HG03175 (cell line): ENCODE measurements around the gene GJA8.
"Not testable (repeated sequence)": the region's sequence is repeated elsewhere in the genome, so short reads cannot be mapped to it uniquely, and the experiment has no call there.

Source experiments
- ATAC-seq: cut with Tn5 transposase; IDR thresholded peaks from one replicate; pipeline ENCODE4 v1.9.1; 2021; ENCODE audit warnings: mild to moderate bottlenecking, moderate library complexity; ENCODE audit not compliant: unreplicated experiment

GJA8 gene

DNA sequence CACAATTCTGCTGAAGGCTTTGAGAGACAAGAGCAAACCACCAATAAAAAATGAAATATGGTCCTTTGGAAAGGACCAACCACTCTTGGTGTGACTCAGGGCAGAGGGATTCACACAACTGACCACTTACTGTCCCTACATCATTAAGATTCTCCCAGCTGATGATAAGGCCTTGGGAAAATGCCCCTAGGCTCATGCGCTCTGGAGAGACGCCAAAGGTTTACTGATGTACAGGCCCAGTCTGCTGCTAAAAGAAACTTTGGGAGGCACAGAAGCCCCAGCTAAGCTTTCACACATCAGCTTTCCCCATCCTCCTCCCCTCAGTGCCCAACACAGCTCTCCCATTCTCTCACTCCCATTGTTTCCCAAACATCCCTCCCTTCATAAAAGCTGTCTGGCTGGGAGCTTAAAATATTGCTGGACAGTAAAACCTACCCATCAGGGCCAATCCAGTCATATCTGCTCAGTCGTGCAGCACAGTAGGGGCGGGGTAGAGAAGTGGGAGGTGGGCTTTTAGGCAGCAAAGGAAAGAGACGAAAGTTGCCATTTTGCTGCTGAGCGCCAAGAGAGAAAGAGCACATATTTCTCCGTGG, at the start of gene GJA8:
Gene GJA8, plus strand, starts transcription at position 543 of the 593 bp plus-strand sequence. CDS start 5,161 bp downstream, outside the sequence.
- no peak for ATAC-seq

DNA sequence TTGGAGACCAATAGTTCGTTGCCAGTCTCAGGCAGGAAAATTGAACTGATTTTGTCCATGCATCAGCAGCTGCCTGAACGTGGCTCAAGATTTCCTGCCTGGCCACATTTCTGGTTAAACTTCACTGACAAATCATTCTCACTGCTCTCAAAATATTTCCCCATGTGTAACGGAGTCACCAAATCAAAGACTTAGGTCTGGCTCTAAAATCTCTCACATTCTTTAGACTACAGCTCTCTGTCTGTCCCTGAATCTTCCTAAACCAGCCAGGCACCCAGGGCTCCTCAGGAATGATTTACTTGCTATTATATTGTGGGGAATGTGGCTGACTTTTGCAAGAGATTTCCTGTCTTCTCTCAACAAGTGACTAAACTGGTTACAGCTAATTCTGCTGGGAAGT, 49.2 kb upstream of the GJA8 start:
- no peak for ATAC-seq

DNA sequence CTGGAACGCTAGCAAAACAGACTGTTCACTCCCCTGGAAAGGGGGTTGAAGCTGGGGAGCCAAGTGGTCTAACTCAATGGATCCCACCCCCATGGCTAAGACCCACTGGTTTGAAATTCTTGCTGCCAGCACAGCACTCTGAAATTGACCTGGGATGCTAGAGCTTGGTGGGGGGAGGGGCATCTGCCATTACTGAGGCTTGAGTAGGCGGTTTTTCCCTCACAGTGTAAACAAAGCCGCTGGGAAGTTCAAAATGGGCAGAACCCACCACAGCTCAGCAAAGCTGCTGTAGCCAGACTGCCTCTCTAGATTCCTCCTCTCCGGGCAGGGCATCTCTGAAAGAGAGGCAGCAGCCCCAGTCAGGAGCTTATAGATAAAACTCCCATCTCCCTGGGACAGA, 47.6 kb upstream of the GJA8 start:
- not testable (repeated sequence) for ATAC-seq

DNA sequence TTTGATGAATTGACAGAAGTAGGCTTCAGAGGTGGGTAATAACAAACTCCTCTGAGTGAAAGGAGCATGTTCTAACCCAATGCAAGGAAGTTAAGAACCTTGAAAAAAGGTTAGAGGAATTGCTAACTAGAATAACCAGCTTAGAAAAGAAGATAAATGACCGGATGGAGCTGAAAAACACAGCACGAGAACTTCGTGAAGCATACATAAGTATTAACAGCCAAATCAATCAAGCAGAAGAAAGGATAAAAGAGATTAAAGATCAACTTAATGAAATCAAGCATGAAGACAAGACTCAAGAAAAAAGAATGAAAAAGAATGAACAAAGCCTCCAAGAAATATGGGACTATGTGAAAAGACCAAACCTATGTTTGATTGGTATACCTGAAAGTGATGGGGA, 46.6 kb upstream of the GJA8 start:
- ATAC-seq = not testable (repeated sequence)

DNA sequence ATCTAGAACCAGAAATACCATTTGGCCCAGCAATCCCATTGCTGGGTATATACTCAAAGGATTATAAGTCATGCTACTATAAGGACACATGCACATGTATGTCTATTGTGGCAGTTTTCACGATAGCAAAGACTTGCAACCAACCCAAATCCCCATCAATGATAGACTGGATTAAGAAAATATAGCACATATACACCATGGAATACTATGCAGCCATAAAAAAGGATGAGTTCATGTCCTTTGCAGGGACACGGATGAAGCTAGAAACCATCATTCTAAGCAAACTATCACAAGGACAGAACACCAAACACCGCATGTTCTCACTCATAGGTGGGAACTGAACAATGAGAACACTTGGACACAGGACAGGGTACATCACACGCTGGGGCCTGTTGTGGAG, 35.4 kb upstream of the GJA8 start:
- not testable (repeated sequence) for ATAC-seq

DNA sequence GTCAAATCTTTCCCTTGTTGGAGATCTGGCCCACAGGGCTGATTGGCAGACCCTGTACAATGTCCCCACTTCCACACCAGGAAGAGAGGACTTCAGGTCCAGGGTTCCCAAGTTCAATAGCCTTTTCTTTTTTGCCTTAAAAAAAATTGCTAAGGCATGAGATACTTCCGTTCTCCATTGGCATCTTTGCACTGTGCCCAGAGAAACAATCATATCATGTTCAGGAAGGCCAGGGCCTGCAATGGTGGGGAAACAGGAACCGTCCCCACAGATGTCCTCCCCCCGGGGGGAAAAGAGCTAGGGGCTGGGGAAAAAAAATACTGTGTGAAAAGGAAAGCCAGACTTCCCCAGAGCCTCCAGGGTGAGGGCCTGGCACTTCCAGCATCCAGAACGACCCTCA, 24.6 kb upstream of the GJA8 start:
- no peak for ATAC-seq

DNA sequence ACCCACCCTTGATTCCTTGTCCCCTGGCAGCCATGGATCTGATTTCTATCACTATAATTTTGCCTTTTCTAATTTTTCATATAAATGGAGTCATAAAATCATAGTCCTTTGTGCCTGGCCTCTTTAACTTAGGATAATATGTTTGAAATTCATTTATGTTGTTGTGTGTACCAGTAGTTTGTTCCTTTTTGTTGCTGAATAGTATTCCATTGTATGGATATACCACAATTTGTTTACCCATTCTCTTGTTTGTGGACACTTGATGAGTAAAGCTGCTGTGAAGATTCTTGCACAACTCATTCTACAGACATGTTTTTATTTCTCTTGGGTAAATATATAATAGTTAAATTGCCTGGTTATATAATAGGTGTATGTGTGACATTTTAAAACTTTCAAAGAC, 22.7 kb upstream of the GJA8 start:
- ATAC-seq = no peak

DNA sequence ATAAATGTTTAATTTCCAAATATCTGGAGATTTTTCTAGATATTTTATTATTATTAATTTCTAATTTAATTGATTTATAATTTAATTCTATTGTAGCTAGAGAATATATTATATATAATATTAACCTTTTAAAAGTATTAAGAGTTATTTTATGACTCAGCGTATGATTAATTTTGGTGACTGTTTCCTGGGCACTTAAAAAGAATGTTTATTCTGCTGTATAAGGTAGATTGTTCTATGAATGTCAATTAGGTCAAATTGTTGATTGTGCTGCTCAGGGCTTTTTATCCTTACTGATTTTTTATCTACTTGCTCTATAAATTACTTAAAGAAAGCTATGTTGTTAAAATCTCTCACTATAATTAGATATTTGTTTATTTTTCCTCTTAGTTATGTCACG, 20.1 kb upstream of the GJA8 start:
- ATAC-seq = no peak

DNA sequence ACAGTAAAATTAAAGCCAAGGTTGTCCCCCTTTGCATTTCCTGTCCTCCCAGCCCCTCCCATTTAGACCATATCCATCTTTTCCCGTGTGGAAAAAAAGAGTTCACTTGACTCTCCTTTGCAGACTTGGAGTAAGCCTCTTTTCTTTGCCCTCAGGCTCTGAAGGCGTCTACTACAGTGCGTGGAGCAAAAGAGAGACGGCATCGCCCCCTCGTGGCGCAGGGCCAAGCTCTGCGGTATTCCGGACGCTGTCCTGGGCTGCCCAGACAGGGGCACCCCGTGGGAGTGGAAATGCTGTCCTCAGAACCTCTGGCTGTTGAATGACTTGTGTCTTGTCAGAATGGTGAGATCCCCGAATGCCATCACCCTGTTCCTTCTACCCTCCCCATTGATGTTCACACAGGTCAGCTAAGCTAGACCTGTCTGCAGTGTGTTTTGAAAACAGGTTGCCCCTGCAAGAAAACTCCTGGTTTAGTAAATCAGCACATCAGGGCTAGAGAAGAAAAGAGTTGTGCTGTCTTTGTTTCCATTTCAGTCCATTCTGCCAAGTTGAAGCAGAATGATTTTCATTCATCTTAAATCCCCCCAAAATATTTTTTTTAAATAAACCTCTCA, 12.3 kb upstream of the GJA8 start:
- ATAC-seq = no peak

DNA sequence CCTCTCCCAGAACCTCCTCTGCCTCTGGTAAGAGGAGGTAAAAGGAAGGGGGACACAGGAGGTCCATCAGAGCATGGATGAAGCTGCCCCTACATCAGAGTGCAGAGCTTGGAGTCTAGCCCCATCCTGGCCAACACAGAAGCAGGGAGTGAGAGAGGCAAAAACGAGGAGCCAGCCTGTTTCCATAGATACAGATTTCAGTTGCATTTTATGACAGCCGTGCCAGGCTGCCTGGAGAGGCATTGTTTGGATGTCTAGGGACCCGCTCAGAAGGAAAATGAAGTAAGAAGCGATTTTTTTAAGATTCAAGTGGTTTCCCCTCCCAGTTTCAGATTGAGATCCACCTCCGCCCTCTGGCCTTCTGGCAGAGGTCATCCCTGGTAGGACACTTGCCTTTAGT, 11.5 kb upstream of the GJA8 start:
- no peak for ATAC-seq

DNA sequence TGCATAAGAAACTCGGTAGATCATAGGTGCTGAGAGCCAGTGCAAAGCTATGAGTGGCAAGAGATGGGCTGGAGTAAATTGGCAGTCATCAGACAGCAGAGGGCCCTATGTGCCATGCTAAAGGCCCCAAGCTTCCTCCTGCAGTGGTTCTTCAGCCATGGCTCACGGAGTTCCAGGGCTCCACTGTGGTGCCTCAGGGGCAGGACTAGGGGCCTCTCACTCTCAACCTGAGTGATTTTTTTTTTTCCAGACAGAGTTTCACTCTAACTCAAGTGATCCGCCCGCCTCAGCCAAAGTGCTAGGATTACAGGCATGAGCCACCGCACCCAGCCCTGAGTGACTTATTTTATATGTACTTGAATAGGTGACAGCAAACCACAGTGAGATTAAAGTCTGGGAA, 10.4 kb upstream of the GJA8 start:
- ATAC-seq = no peak

DNA sequence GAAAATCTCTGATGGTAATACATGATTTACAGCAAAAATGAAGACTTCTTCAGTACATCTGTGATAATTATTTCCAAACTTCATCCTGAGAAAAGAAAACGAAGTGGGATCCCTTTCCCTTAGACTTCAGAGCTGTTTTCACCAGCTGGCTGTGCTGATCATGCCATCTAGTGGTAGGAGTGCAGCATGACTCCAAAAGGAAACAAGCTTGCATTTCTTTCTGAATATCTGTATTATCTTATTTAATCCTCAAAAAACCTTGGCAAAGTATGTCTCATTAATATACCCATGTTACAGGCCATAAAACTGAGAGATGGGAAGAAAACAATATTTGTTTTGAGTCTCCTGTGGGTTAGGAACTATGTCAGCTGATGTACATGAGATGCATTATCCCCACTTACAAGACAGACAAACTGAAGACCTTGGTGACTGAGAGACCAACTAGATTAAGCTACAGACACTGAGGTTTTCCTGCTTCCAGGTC, 9.8 kb upstream of the GJA8 start:
- ATAC-seq = no peak

DNA sequence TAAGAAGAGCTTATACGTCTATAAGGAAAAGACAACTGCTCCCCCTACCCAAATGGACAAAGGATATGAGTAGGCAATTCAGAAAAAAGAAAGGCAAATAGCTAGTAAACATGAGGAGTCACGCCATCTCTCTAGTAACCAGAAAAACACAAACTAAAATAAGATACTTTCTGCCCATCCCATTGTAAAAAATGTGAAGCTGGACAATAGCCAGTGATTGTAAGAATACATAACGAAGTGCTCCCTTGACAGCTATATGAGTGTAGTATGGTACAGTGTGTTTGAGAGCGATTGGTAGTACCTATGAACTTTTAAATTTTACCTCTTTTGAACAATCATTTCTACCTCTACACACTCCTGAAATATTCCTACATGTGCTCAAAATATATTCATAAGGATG, 7.5 kb upstream of the GJA8 start:
- no peak for ATAC-seq

DNA sequence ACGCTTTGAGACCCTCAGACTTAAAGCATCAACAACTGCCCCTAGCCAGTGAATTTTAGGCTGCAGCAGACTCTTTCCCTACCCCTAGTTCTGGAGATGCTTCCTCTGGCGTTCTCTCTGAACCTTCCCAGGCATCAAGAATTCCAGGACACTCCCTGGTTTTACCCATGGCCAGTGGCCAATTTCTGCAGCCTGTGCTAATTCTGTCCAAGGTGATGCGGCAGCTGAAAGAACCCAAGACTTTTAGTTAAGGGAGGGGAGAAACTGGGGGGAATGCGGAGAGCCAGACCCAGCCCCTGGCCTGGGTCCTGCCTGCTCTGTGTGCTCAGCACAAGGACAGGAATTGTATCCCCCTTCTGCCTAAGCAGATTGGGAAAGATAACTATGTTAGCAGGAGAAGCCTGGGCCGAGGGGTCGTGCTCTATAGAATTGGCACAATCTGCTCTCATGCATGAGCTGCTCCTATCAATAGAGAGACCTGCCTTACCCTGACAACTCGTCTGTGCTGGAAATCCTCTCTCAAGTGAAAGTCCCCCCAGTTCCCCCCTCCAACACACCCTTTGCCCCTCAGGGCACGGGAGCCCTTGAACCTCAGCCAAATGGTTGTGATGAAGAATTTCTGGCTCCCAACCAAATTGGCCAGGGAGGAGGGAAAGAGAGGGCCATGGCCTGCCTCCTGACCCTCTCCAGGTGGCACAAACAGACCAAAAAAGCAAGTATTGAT, 5.4 kb upstream of the GJA8 start:
- ATAC-seq = no peak

DNA sequence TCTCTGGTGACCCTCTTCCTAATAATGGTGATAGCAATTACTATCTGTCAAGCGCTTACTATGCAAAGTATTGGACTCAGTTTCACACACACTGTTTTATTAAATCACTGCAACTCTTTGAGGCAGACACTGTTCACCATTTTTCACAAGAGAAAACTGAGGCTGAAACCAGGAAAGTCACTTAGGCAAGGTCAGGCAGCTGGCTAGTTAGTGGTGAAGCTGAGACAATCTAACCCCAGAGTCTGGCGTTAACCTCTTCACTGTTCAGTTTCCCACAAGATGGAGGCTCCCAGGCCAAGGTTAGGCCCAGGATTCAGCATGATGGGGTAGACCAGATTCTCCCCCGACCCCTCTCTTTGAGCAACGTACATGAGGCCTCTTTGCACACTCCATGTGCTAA, 4.8 kb upstream of the GJA8 start:
- no peak for ATAC-seq

DNA sequence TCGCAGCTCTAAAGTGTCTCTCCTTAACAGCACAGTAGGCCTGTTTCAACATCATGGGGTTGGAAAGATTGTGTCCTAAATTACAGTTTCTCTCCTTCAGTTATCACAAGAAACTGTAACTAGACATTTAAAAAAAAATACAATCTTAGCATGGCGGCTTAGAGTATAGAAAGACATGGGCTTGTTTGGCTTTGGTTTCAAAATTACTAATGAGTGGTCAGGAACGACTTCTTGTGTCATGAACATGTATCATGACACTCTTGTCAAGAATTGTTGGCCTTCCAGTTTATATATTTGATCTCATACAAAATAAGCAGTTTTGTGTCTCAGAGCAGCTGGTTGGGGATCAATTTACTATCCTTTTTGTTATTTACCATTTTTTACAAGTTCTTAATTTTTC, 2.1 kb downstream of the GJA8 start:
- ATAC-seq = no peak

DNA sequence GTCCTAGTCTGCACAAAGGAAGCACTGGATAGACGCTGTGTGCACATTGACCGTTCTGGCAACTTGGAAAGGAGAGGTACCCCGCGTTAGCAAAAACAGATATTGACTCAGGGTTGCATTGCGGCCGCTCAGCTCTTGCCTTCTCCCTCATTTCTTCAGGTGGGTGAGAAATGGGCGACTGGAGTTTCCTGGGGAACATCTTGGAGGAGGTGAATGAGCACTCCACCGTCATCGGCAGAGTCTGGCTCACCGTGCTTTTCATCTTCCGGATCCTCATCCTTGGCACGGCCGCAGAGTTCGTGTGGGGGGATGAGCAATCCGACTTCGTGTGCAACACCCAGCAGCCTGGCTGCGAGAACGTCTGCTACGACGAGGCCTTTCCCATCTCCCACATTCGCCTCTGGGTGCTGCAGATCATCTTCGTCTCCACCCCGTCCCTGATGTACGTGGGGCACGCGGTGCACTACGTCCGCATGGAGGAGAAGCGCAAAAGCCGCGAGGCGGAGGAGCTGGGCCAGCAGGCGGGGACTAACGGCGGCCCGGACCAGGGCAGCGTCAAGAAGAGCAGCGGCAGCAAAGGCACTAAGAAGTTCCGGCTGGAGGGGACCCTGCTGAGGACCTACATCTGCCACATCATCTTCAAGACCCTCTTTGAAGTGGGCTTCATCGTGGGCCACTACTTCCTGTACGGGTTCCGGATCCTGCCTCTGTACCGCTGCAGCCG, 5.4 kb downstream of the GJA8 start:
- ATAC-seq = no peak

DNA sequence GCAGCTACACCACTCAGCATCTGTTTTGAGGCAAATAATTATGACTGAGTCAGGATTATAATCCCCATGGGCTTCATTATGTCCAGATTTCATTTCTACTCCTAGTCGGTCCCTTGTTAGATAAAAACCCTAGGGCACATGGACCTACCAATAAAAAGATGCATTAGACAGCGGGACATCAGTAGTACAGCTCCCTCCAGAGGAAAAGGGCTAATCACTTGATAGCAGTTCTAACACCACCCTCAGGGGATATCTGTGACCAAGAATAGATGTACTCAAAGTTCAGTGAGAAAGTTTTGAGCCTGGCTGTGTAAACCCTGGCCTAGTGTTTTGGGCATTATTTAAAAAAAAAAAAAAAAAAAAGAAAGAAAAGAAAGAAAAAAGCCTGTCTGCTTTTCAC, 10.0 kb downstream of the GJA8 start:
- no peak for ATAC-seq

DNA sequence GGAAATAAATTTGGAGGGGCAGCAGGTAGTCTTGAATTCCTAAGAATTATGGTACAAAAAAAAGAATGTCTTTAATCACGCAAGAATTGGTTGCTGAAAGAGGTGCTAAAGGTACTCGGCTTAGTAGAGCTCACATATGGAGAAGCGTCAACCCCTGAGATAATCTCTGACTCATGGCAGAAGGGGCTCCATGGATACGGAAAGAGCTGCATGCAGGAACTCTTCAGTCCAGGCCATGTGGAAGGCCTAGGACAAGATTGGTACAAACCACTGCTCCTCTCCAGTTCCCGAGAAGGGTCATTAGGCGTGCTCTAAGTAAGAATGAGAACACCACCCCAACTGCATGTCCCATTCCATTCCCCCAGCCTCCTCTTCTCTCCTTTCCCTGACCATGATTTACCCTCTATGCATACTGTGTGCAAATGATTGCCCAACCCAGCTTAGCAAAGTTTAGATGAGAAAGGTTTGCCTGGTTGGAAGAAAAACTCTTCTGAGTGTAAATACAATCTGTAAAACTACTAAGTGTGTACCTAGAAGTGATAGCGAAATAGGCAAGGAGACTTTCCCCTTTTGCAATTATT, 10.9 kb downstream of the GJA8 start:
- ATAC-seq = no peak

DNA sequence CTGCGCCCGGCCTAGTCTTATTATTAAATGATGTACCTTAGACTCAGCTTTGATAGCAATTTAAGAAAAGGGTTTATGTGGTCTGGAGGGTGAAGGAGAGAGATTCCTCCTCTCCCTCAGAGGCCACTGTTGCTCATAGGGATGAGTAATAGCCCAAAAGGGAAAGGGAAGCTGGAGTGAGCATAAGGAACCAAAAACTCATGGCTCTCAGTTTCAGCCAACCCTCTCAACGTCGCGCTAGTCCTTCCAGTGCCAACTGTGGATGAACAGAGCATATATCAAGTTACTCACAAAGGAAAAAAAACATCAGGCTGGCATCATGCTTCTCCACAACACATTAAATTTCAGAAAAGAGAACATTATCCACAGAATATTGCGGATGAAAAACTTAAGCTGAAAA, 17.3 kb downstream of the GJA8 start:
- ATAC-seq = no peak

DNA sequence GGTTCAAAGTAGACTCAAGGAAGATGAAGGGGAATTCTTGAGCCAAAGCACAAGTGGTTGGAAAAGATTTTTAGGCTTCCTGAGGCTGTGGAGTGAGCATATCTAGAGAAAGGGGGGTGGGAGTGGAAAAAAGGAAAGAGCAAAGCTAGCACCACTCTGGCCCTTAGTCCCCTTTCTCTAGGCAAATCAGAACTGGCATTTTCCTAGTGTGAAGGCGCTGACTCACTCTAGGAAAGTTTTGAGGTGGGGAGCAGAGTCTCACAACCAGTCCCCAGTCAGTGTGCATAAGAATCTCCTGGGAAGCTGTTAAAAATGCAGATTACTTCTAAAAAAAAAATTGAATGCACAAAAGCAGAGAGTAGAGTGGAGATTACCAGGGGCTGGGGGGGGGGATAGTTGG, 22.2 kb downstream of the GJA8 start:
- ATAC-seq = no peak
